HepG2 (cell line): ENCODE data around the gene RING1. TPM values are rescaled to one million over a fixed set of nuclear protein-coding genes. Genes with fewer than 3 reads are reported as not detected.

Experiments
- ATAC-seq: fragments of 200-7000 bp; cut with Tn5 transposase; 3 replicates; pipeline ENCODE4 v1.9.1; 2020; ENCODE audit warnings: mild to moderate bottlenecking, moderate library complexity
- BruUV-seq: library from RNA; stranded (reverse); fragments of 400-500 nt; replicated peaks from 2 replicates; lab custom pipeline; 2021; lab: Mats Ljungman, UMichigan
- CTCF ChIA-PET: fragments of 300-600 bp; formaldehyde crosslinking; extraction: SDS; loops from one replicate; lab custom pipeline; 2021; ENCODE audit warnings: low total read pairs, inconsistent platforms, low intra/inter-chr PET ratio; lab: Yijun Ruan, JAX
- POLR2A ChIA-PET: fragments of 350-600 bp; sonication (Branson Sonifier 250); formaldehyde crosslinking; loops from one replicate; lab custom pipeline; 2020; ENCODE audit warnings: antibody characterized with exemption, inconsistent platforms; lab: Yijun Ruan, JAX
- DNase-seq: peaks from one replicate; pipeline ENCODE4 v3.0.0-alpha.2; 2015; ENCODE audit warnings: low spot score
- FAIRE-seq: peaks from 3 replicates; lab custom pipeline; 2011; peaks lifted over from hg19 to GRCh38; lab: Jason Lieb, UNC
- H2AFZ ChIP-seq: one replicate; pipeline ENCODE4 v1.6.1; 2011; ENCODE audit warnings: low read length, inconsistent platforms
- H3K27ac ChIP-seq: fragments of 300-600 bp; 3 replicates; pipeline ENCODE4 v1.8.0; 2011; ENCODE audit warnings: mixed run types, mild to moderate bottlenecking, mixed read lengths, low read length, inconsistent platforms; ENCODE audit not compliant: insufficient read depth; ENCODE audit errors: extremely low read length
- H3K27me3 ChIP-seq, 2 experiments: fragments of 200-600 bp in 1 of 2; 2 replicates in 1 of 2; 3 replicates in 1 of 2; pipeline versions ENCODE4 v1.6.0 to v1.8.0; 2011; ENCODE audit warnings: low read length in 2 of 2, mild to moderate bottlenecking in 2 of 2, moderate library complexity in 2 of 2, inconsistent platforms in 1 of 2; ENCODE audit not compliant: insufficient read depth in 2 of 2, control insufficient read depth in 1 of 2
- H3K36me3 ChIP-seq, 2 experiments: fragments of 200-600 bp in 1 of 2; replicated peaks in 1 of 2; 2 replicates in 1 of 2; 3 replicates in 1 of 2; pipeline versions ENCODE4 v1.5.1 to v1.8.0; 2011; ENCODE audit warnings: low read length in 2 of 2, inconsistent platforms in 1 of 2; ENCODE audit not compliant: insufficient read depth in 2 of 2, control insufficient read depth in 1 of 2
- H3K4me1 ChIP-seq: 2 replicates; pipeline ENCODE4 v1.5.1; 2012; ENCODE audit warnings: low read length, inconsistent platforms; ENCODE audit not compliant: insufficient read depth
- H3K4me2 ChIP-seq: 2 replicates; pipeline ENCODE4 v1.6.0; 2011; ENCODE audit warnings: low read depth, low read length, inconsistent platforms
- H3K4me3 ChIP-seq, 3 experiments: fragments of 200-600 bp in 1 of 3; sonication (generic), shearing (Covaris generic) in 1 of 3; replicated peaks in 1 of 3; 2 replicates each; pipeline ENCODE4 v1.5.1; 2011 to 2016; ENCODE audit warnings: low read length in 3 of 3, inconsistent platforms in 2 of 3, low read depth in 2 of 3, mild to moderate bottlenecking in 2 of 3, control low read depth in 1 of 3, mixed read lengths in 1 of 3; ENCODE audit not compliant: insufficient read depth in 1 of 3
- H3K79me2 ChIP-seq: one replicate; pipeline ENCODE4 v1.6.1; 2011; ENCODE audit warnings: low read length, inconsistent platforms; ENCODE audit not compliant: insufficient read depth
- H3K9ac ChIP-seq: 2 replicates; pipeline ENCODE4 v1.6.0; 2011; ENCODE audit warnings: mild to moderate bottlenecking, low read depth, low read length, inconsistent platforms; ENCODE audit not compliant: insufficient read depth
- H3K9me3 ChIP-seq: 2 replicates; pipeline ENCODE4 v1.5.1; 2012; ENCODE audit warnings: mild to moderate bottlenecking, low read length
- H4K20me1 ChIP-seq: 2 replicates; pipeline ENCODE4 v1.6.0; 2011; ENCODE audit warnings: inconsistent platforms, mild to moderate bottlenecking, low read length, moderate library complexity; ENCODE audit not compliant: insufficient read depth
- CBFB ChIP-seq: sonication (generic); formaldehyde crosslinking; IDR thresholded peaks from 2 replicates; pipeline ENCODE4 v1.4.0; 2020; ENCODE audit warnings: missing genetic modification reagents
- CREB1 ChIP-seq, 2 experiments: fragments of 450-650 bp in 1 of 2; IDR thresholded peaks; 2 replicates each; pipeline ENCODE4 v1.6.1; 2016 to 2017; ENCODE audit warnings: control low read depth in 1 of 2, mild to moderate bottlenecking in 1 of 2, missing compliant biosample characterization in 1 of 2, missing genetic modification characterization in 1 of 2
- DMTF1 ChIP-seq: sonication (generic); formaldehyde crosslinking; IDR thresholded peaks from 2 replicates; pipeline ENCODE4 v1.4.0; 2020; ENCODE audit warnings: mild to moderate bottlenecking, missing genetic modification reagents
- GLMP ChIP-seq: sonication (generic); formaldehyde crosslinking; IDR thresholded peaks from 2 replicates; pipeline ENCODE4 v1.9.0; 2021; ENCODE audit warnings: missing genetic modification reagents, mild to moderate bottlenecking, borderline replicate concordance
- HNF4G ChIP-seq, 2 experiments: sonication (generic) in 1 of 2; formaldehyde crosslinking in 1 of 2; IDR thresholded peaks; 2 replicates each; pipeline versions ENCODE4 v1.4.0 to v1.6.1; 2011 to 2020; ENCODE audit warnings: borderline replicate concordance in 2 of 2, low read depth in 2 of 2, mild to moderate bottlenecking in 2 of 2, low read length in 1 of 2, missing genetic modification reagents in 1 of 2, moderate library complexity in 1 of 2
- KDM1A ChIP-seq: IDR thresholded peaks from 2 replicates; pipeline ENCODE4 v1.6.1; 2016; ENCODE audit warnings: missing compliant biosample characterization
- PITX1 ChIP-seq: sonication (generic); formaldehyde crosslinking; IDR thresholded peaks from 2 replicates; pipeline ENCODE4 v1.5.1; 2020; ENCODE audit warnings: mild to moderate bottlenecking, missing genetic modification reagents
- PRMT3 ChIP-seq: sonication (generic); formaldehyde crosslinking; IDR thresholded peaks from 2 replicates; pipeline ENCODE4 v1.8.1; 2022; ENCODE audit warnings: low read depth, mild to moderate bottlenecking, moderate library complexity, missing genetic modification reagents, borderline replicate concordance
- TOPORS ChIP-seq: sonication (generic); formaldehyde crosslinking; IDR thresholded peaks from 2 replicates; pipeline ENCODE4 v1.8.0; 2023; ENCODE audit warnings: mild to moderate bottlenecking, missing genetic modification reagents
- ZNF501 ChIP-seq: sonication (generic); formaldehyde crosslinking; IDR thresholded peaks from 2 replicates; pipeline ENCODE4 v1.5.1; 2020; ENCODE audit warnings: mild to moderate bottlenecking, moderate library complexity, missing genetic modification reagents
- ZNF550 ChIP-seq: sonication (generic); formaldehyde crosslinking; IDR thresholded peaks from 2 replicates; pipeline ENCODE4 v1.4.0; 2020; ENCODE audit warnings: mild to moderate bottlenecking, missing genetic modification reagents, borderline replicate concordance
- WGBS: methylation state at CpG from one replicate; pipeline ENCODE4 v1.1.6; 2017; ENCODE audit warnings: low lambda C conversion rate; 5-methylcytosine and 5-hydroxymethylcytosine counted together
- in situ Hi-C: cut with HindIII; loops from 2 replicates; pipeline ENCODE4 v1.10.0; 2017; ENCODE audit warnings: low pct_unique_long_range_greater_than_20kb; ENCODE audit not compliant: extremely low pct_ligation_motif_present
- intact Hi-C: fragments of 100-400 bp; cut with micrococcal nuclease; formaldehyde crosslinking; loops from one replicate; pipeline ENCODE4 v1.10.0; 2022; ENCODE audit not compliant: unreplicated experiment
- polyA plus RNA-seq, 8 experiments: library from polyadenylated mRNA; depleted of rRNA in 3 of 8; stranded (reverse) in 7 of 8; unstranded in 1 of 8; fragments of >200 nt; fragmentation: Illumina TruSeq in 4 of 8; extraction: Trizol in 4 of 8; gene quantifications; 2 replicates each; pipeline versions ENCODE4 v1.2.1 to v1.2.3, GENCODE V29; 2011 to 2016; ENCODE audit warnings: low read depth in 4 of 8, missing spikeins in 1 of 8, mixed read lengths in 1 of 8; ENCODE audit not compliant: insufficient read depth in 1 of 8
- total RNA-seq, 5 experiments: library from RNA; depleted of rRNA; stranded (reverse); fragments of >200 nt; fragmentation: Illumina TruSeq; extraction: Trizol; gene quantifications; 2 replicates each; pipeline ENCODE4 v1.2.3, GENCODE V29; 2016; ENCODE audit warnings: low read depth in 1 of 5

RING1 gene
- total and polyA plus RNA-seq, 2 of the 13 experiments (the other 11 are each of a cell fraction or from before 2014, with no cell fraction given) = 23.9 to 33.6 TPM

DNA sequence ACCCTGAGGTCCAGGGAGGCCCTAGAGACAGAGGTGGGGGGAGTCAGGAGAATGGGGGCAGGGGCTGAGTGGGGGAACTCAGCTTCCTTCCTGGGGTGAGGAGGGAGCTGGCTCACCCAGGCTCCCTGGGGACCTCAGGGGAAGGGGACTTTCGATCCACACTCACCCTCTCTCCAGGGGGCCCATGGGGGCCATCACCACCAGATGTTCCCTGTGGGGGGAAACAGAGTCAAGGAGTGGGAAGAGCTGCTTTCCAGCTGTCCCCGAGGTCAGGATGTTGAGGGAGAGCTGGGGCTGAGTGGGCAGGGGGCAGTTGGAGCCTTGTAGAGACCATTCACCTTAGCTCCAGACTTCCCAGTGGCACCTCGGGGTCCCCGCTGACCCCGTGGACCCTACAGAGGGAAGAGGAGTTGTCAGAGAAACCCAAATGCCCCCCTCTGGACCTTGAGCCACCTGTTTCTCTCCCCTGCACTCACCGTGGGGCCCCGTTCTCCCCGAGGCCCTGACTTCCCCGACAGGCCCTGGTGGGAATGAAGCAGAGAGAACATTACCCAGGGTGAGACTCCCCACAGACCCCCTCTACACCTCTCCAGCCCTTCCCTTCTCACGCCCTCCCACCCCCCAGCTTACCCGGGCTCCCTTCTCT, 34.6 kb upstream of the RING1 start:
- no peak overlapping the region for H3K27ac ChIP-seq
- H4K20me1 ChIP-seq = no peaks in the 10 kb centered on the region
- peaks cover 5 to 53% of the 10 kb centered on the region in 2 experiments; a peak in 4 of 5 replicates for H3K27me3 ChIP-seq
- H3K4me3 ChIP-seq = no peak overlapping the region
- no peak overlapping the region for H2AFZ ChIP-seq
- no peaks in the 10 kb centered on the region for H3K9me3 ChIP-seq
- no peak for FAIRE-seq
- no peaks in the 10 kb centered on the region for H3K79me2 ChIP-seq
- in situ Hi-C loops = no loop called here
- BruUV-seq = no TSS peak
- peaks cover 22% of the 10 kb centered on the region for H3K4me1 ChIP-seq
- H3K9ac ChIP-seq = no peak overlapping the region
- POLR2A ChIA-PET = interaction anchor here (0.8 to 1.7 kb wide), 5 partner anchors 12 to 1860 kb away, joined by 3 to 7 read pairs (median 4); no protein-coding TSS in a partner anchor
- no peaks in the 10 kb centered on the region for H3K36me3 ChIP-seq
- WGBS = 1% methylated on average over 10 of the region's 11 CpGs
- H3K4me2 ChIP-seq = 0 out of 2 replicates have a peak overlapping the region, but pooled peaks have one; percentile 14
- no peak for TF ChIP-seq KDM1A (CRISPR knock-in tag)
- TF ChIP-seq HNF4G (IDR thresholded peaks at IDR 0.05; ENCODE audit: borderline replicate concordance, low read depth, low read length) = peak; percentile 9; the same call in 1 of the 2 replicates
- no peak for TF ChIP-seq HNF4G (CRISPR knock-in tag; IDR thresholded peaks at IDR 0.05; ENCODE audit: borderline replicate concordance, low read depth)
- TF ChIP-seq, all 625 proteins: peak for 1
- DNase-seq (no peak), ATAC-seq (no peak)
- intact Hi-C loops = loop anchor here (2.0 kb wide), 1 partner anchor 75 kb away; no protein-coding TSS in a partner anchor
- CTCF ChIA-PET = interaction anchor here (1.7 to 2.8 kb wide), 3 partner anchors 12 to 159 kb away, joined by 10 to 14 read pairs (median 11); no protein-coding TSS in a partner anchor

GRCh38 chr6:33174784-33175183, 33.5 kb upstream of the RING1 start:
- Histone ChIP-seq H3K9me3 (no peaks in the 10 kb centered on the region), H3K27ac (no peak overlapping the region), H3K9ac (no peak overlapping the region), H3K4me2 (no peak overlapping the region), H4K20me1 (no peaks in the 10 kb centered on the region), H3K27me3 (peaks cover 5 to 55% of the 10 kb centered on the region in 2 experiments; a peak in 4 of 5 replicates), H3K36me3 (no peaks in the 10 kb centered on the region), H3K79me2 (no peaks in the 10 kb centered on the region), H2AFZ (no peak overlapping the region), H3K4me3 (no peak overlapping the region), H3K4me1 (peaks cover 22% of the 10 kb centered on the region)
- 40% methylated on average over 4 of the region's 4 CpGs for WGBS
- CTCF ChIA-PET = interaction anchor here (0.7 kb wide), 1 partner anchor 52 kb away, joined by 3 read pairs; no protein-coding TSS in a partner anchor
- POLR2A ChIA-PET = interaction anchor here (1.1 to 1.4 kb wide), 2 partner anchors 13 to 25 kb away, joined by 3 to 7 read pairs; no protein-coding TSS in a partner anchor
- intact Hi-C loops = no loop called here
- FAIRE-seq (no peak), ATAC-seq (no peak), DNase-seq (no peak)
- no TSS peak for BruUV-seq
- in situ Hi-C loops = no loop called here
- TF ChIP-seq TOPORS (no peak), ZNF550 (no peak), PITX1 (no peak), GLMP (no peak), CREB1 (IDR thresholded peaks at IDR 0.05) (no peak), CREB1 (CRISPR knock-in tag; IDR thresholded peaks at IDR 0.05) (no peak), DMTF1 (no peak), CBFB (CRISPR knock-in tag) (no peak), PRMT3 (CRISPR knock-in tag) (no peak), ZNF501 (CRISPR knock-in tag) (no peak)
